H1 (cell line): ENCODE measurements around the gene PRMT1. TPM values are rescaled to one million over a fixed set of nuclear protein-coding genes. Genes with fewer than 3 reads are reported as not detected.

Experiments
- ATF3 ChIP-seq: IDR thresholded peaks from 2 replicates; pipeline ENCODE4 v1.6.1; 2011; ENCODE audit warnings: low read depth, mild to moderate bottlenecking, low read length; ENCODE audit not compliant: insufficient read depth
- BCL11A ChIP-seq, 2 experiments: IDR thresholded peaks; one replicate each; pipeline ENCODE4 v1.6.1; 2011; ENCODE audit warnings: low read depth in 2 of 2, low read length in 2 of 2, mild to moderate bottlenecking in 2 of 2
- CBX5 ChIP-seq: fragments of 300-800, 300-1000 bp; sonication (generic); IDR thresholded peaks from 2 replicates; pipeline ENCODE4 v1.7.1; 2016; ENCODE audit warnings: antibody characterized with exemption, low read length, low read depth
- MAFK ChIP-seq: IDR thresholded peaks from 2 replicates; pipeline ENCODE4 v1.6.1; 2012; ENCODE audit warnings: low read depth, mild to moderate bottlenecking, improper control_type of control experiment, low read length
- SIN3A ChIP-seq, 2 experiments: IDR thresholded peaks in 1 of 2; conservative IDR thresholded peaks in 1 of 2; 2 replicates each; pipeline ENCODE4 v1.6.1; 2011 to 2012; ENCODE audit warnings: low read length in 2 of 2, improper control_type of control experiment in 1 of 2, low read depth in 1 of 2, mild to moderate bottlenecking in 1 of 2
- polyA plus RNA-seq, 7 experiments: library from polyadenylated mRNA; depleted of rRNA in 3 of 7; stranded (reverse) in 5 of 7; unstranded in 2 of 7; fragments of >200 nt in 5 of 7; fragments of 200-250 nt in 2 of 7; gene quantifications; 1 replicate in 5 of 7; 2 replicates in 1 of 7; 4 replicates in 1 of 7; pipeline versions ENCODE4 v1.2.1 to v1.2.3, GENCODE V29; 2011 to 2013; ENCODE audit warnings: missing spikeins in 2 of 7, mixed read lengths in 2 of 7
- total RNA-seq: library from RNA; stranded (reverse); fragmentation: NEBNext Ultra II Directional; extraction: Animal tissue kit (Norgen Biotek cat#: 25700); gene quantifications from 2 replicates; pipeline ENCODE4 v1.2.1, GENCODE V29; 2021

The PRMT1 gene
- total and polyA plus RNA-seq, 2 of the 8 experiments (the other 6 are each of a cell fraction or from before 2014, with no cell fraction given) = 561 to 1,215 TPM

- TF ChIP-seq MAFK = no peak
- no peak for TF ChIP-seq BCL11A (IDR thresholded peaks at IDR 0.05; ENCODE audit: low read depth in 2 of 2, low read length in 2 of 2)
- TF ChIP-seq ATF3 = no peak
- TF ChIP-seq CBX5 = no peak
- no peak for TF ChIP-seq SIN3A (conservative IDR thresholded peaks at IDR 0.05 in 1 of 2, IDR thresholded peaks at IDR 0.05 in 1 of 2; ENCODE audit: low read depth in 1 of 2, low read length in 2 of 2)
These were observed 35.4 kb downstream of the PRMT1 start (continued) for GRCh38 chr19:49712397-49712859.
